B cell (primary cell): Measurements from ENCODE around the gene N4BP2.

Experiments
- EZH2 ChIP-seq: IDR thresholded peaks from 2 replicates; pipeline ENCODE4 v1.6.1; 2012; ENCODE audit warnings: borderline replicate concordance, low read depth, mild to moderate bottlenecking, moderate library complexity, low read length; ENCODE audit not compliant: insufficient read depth, poor library complexity, severe bottlenecking
- TF ChIP-seq, protein P1 (sequence below): fragments of 200-600 bp; IDR thresholded peaks from one replicate; pipeline ENCODE4 v1.8.0; 2022; ENCODE audit warnings: antibody characterized with exemption, mild to moderate bottlenecking

- TF ChIP-seq, protein P1, sequence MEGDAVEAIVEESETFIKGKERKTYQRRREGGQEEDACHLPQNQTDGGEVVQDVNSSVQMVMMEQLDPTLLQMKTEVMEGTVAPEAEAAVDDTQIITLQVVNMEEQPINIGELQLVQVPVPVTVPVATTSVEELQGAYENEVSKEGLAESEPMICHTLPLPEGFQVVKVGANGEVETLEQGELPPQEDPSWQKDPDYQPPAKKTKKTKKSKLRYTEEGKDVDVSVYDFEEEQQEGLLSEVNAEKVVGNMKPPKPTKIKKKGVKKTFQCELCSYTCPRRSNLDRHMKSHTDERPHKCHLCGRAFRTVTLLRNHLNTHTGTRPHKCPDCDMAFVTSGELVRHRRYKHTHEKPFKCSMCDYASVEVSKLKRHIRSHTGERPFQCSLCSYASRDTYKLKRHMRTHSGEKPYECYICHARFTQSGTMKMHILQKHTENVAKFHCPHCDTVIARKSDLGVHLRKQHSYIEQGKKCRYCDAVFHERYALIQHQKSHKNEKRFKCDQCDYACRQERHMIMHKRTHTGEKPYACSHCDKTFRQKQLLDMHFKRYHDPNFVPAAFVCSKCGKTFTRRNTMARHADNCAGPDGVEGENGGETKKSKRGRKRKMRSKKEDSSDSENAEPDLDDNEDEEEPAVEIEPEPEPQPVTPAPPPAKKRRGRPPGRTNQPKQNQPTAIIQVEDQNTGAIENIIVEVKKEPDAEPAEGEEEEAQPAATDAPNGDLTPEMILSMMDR, result no peak
- no peak for TF ChIP-seq EZH2
These were observed 88.1 kb downstream of the N4BP2 start for GRCh38 chr4:40144716-40145115.
